K562 (cell line): Measurements from ENCODE around the gene ROR2.

Experiments
- ATF2 ChIP-seq: sonication (generic); formaldehyde crosslinking; IDR thresholded peaks from 2 replicates; pipeline ENCODE4 v1.8.1; 2022; ENCODE audit warnings: missing genetic modification reagents
- ESRRB ChIP-seq: fragments of 250-450 bp; sonication (Bioruptor Pico); IDR thresholded peaks from 2 replicates; pipeline ENCODE4 v1.5.0; 2020; ENCODE audit warnings: mild to moderate bottlenecking, moderate library complexity, borderline replicate concordance
- GABPB1 ChIP-seq: sonication (generic); formaldehyde crosslinking; IDR thresholded peaks from 2 replicates; pipeline ENCODE4 v1.8.0; 2022; ENCODE audit warnings: mild to moderate bottlenecking, missing genetic modification reagents
- NRF1 ChIP-seq, 2 experiments: fragments of 450-650 bp; IDR thresholded peaks in 1 of 2; conservative IDR thresholded peaks in 1 of 2; 2 replicates each; pipeline ENCODE4 v1.6.1; 2014; ENCODE audit warnings: mild to moderate bottlenecking in 2 of 2
- RAD21 ChIP-seq, 2 experiments: fragments of 250-450 bp in 1 of 2; fragments of 450-650 bp in 1 of 2; sonication (Bioruptor Pico) in 1 of 2; formaldehyde crosslinking in 1 of 2; IDR thresholded peaks in 1 of 2; conservative IDR thresholded peaks in 1 of 2; 2 replicates each; pipeline versions ENCODE4 v1.4.0 to v1.8.0; 2020 to 2022; ENCODE audit warnings: mild to moderate bottlenecking in 2 of 2, moderate library complexity in 1 of 2
- RBM14 ChIP-seq: fragments of 200-400 bp; formaldehyde crosslinking; IDR thresholded peaks from 2 replicates; pipeline ENCODE4 v1.6.1; 2018; ENCODE audit warnings: low read depth, mild to moderate bottlenecking, low read length, moderate library complexity, borderline replicate concordance; ENCODE audit not compliant: insufficient read depth
- RBM17 ChIP-seq: fragments of 200-400 bp; formaldehyde crosslinking; IDR thresholded peaks from 2 replicates; pipeline ENCODE4 v1.6.1; 2017; ENCODE audit warnings: low read depth, mild to moderate bottlenecking, low read length, borderline replicate concordance
- RBM39 ChIP-seq: fragments of 200-400 bp; formaldehyde crosslinking; optimal IDR thresholded peaks from 2 replicates; pipeline ENCODE3; 2018; ENCODE audit warnings: low read depth, low read length
- SPI1 ChIP-seq: IDR thresholded peaks from 2 replicates; pipeline ENCODE4 v1.6.1; 2011; ENCODE audit warnings: low read depth, low read length, control low read depth, borderline replicate concordance
- XRCC5 ChIP-seq: fragments of 200-400 bp; formaldehyde crosslinking; IDR thresholded peaks from 2 replicates; pipeline ENCODE4 v1.6.1; 2017; ENCODE audit warnings: low read depth, mild to moderate bottlenecking, low read length
- TF ChIP-seq, protein P1 (sequence below): sonication (generic); formaldehyde crosslinking; IDR thresholded peaks from 2 replicates; pipeline ENCODE4 v1.8.0; 2023; ENCODE audit warnings: missing genetic modification reagents, mild to moderate bottlenecking, borderline replicate concordance
- TF ChIP-seq, protein P2 (sequence below): fragments of 450-650 bp; formaldehyde crosslinking; IDR thresholded peaks from 2 replicates; pipeline ENCODE4 v1.4.0; 2020; ENCODE audit warnings: mild to moderate bottlenecking, moderate library complexity
- TF ChIP-seq, protein P3 (sequence below), 3 experiments: IDR thresholded peaks in 2 of 3; conservative IDR thresholded peaks in 1 of 3; 2 replicates each; pipeline ENCODE4 v1.5.1; 2011 to 2012; ENCODE audit warnings: low read length in 3 of 3, mild to moderate bottlenecking in 3 of 3, control low read depth in 2 of 3, improper control_type of control experiment in 1 of 3, inconsistent platforms in 1 of 3, low read depth in 1 of 3, mixed read lengths in 1 of 3, moderate library complexity in 1 of 3; ENCODE audit not compliant: insufficient read depth in 2 of 3

DNA sequence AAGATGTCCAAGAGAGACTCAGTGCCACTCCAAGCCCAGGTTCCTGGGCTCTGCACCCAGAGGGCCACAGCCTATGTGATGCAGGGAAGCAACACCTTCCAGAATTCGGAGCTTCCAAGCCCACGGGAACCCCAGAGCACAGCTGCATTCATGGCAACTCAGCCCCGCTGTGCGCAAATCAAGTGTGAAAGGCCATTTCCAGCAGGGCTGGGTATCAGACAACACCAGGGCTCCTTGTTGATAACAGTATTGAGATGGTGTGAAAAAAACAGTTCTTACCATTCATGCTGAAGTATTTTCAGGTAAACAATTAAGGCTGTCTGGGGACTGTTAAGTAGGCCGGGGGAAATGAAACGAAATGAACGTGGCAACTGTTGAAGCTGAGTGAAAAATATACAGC lies 10.1 kb downstream of the ROR2 start:
- TF ChIP-seq ESRRB (no peak), SPI1 (no peak), RAD21 (CRISPR knock-in tag; conservative IDR thresholded peaks at IDR 0.05 in 1 of 2, IDR thresholded peaks at IDR 0.05 in 1 of 2) (no peak), RBM17 (no peak), RBM14 (no peak), NRF1 (conservative IDR thresholded peaks at IDR 0.05 in 1 of 2, IDR thresholded peaks at IDR 0.05 in 1 of 2) (no peak), ATF2 (CRISPR knock-in tag) (no peak), RBM39 (no peak), GABPB1 (CRISPR knock-in tag) (no peak), XRCC5 (no peak)
- TF ChIP-seq, protein P1, sequence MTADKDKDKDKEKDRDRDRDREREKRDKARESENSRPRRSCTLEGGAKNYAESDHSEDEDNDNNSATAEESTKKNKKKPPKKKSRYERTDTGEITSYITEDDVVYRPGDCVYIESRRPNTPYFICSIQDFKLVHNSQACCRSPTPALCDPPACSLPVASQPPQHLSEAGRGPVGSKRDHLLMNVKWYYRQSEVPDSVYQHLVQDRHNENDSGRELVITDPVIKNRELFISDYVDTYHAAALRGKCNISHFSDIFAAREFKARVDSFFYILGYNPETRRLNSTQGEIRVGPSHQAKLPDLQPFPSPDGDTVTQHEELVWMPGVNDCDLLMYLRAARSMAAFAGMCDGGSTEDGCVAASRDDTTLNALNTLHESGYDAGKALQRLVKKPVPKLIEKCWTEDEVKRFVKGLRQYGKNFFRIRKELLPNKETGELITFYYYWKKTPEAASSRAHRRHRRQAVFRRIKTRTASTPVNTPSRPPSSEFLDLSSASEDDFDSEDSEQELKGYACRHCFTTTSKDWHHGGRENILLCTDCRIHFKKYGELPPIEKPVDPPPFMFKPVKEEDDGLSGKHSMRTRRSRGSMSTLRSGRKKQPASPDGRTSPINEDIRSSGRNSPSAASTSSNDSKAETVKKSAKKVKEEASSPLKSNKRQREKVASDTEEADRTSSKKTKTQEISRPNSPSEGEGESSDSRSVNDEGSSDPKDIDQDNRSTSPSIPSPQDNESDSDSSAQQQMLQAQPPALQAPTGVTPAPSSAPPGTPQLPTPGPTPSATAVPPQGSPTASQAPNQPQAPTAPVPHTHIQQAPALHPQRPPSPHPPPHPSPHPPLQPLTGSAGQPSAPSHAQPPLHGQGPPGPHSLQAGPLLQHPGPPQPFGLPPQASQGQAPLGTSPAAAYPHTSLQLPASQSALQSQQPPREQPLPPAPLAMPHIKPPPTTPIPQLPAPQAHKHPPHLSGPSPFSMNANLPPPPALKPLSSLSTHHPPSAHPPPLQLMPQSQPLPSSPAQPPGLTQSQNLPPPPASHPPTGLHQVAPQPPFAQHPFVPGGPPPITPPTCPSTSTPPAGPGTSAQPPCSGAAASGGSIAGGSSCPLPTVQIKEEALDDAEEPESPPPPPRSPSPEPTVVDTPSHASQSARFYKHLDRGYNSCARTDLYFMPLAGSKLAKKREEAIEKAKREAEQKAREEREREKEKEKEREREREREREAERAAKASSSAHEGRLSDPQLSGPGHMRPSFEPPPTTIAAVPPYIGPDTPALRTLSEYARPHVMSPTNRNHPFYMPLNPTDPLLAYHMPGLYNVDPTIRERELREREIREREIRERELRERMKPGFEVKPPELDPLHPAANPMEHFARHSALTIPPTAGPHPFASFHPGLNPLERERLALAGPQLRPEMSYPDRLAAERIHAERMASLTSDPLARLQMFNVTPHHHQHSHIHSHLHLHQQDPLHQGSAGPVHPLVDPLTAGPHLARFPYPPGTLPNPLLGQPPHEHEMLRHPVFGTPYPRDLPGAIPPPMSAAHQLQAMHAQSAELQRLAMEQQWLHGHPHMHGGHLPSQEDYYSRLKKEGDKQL (CRISPR knock-in tag): no peak
- TF ChIP-seq, protein P2, sequence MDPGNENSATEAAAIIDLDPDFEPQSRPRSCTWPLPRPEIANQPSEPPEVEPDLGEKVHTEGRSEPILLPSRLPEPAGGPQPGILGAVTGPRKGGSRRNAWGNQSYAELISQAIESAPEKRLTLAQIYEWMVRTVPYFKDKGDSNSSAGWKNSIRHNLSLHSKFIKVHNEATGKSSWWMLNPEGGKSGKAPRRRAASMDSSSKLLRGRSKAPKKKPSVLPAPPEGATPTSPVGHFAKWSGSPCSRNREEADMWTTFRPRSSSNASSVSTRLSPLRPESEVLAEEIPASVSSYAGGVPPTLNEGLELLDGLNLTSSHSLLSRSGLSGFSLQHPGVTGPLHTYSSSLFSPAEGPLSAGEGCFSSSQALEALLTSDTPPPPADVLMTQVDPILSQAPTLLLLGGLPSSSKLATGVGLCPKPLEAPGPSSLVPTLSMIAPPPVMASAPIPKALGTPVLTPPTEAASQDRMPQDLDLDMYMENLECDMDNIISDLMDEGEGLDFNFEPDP (CRISPR knock-in tag): no peak
- TF ChIP-seq, protein P3, sequence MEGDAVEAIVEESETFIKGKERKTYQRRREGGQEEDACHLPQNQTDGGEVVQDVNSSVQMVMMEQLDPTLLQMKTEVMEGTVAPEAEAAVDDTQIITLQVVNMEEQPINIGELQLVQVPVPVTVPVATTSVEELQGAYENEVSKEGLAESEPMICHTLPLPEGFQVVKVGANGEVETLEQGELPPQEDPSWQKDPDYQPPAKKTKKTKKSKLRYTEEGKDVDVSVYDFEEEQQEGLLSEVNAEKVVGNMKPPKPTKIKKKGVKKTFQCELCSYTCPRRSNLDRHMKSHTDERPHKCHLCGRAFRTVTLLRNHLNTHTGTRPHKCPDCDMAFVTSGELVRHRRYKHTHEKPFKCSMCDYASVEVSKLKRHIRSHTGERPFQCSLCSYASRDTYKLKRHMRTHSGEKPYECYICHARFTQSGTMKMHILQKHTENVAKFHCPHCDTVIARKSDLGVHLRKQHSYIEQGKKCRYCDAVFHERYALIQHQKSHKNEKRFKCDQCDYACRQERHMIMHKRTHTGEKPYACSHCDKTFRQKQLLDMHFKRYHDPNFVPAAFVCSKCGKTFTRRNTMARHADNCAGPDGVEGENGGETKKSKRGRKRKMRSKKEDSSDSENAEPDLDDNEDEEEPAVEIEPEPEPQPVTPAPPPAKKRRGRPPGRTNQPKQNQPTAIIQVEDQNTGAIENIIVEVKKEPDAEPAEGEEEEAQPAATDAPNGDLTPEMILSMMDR (IDR thresholded peaks at IDR 0.05 in 2 of 3, conservative IDR thresholded peaks at IDR 0.05 in 1 of 3; ENCODE audit: insufficient read depth in 2 of 3, low read depth in 1 of 3, low read length in 3 of 3): no peak
